CD4-positive, alpha-beta memory T cell (primary cell): Measurements from ENCODE around the gene UTS2R. TPM values are rescaled to one million over a fixed set of nuclear protein-coding genes. Genes with fewer than 3 reads are reported as not detected.

ENCODE experiments used
- CTCF ChIA-PET: fragments of 350-600 bp; sonication (Branson Sonifier 250); formaldehyde crosslinking; loops from one replicate; lab custom pipeline; 2021; ENCODE audit warnings: inconsistent platforms; ENCODE audit not compliant: partially characterized antibody; lab: Charles Lee
- POLR2A ChIA-PET: fragments of 350-600 bp; sonication (Branson Sonifier 250); formaldehyde crosslinking; loops from one replicate; lab custom pipeline; 2021; ENCODE audit not compliant: partially characterized antibody; lab: Charles Lee
- DNase-seq, 5 donors: peaks; one replicate each; pipeline versions ENCODE4 v3.0.0 to v3.0.0-alpha.2; 2020 to 2022; ENCODE audit warnings: mixed read lengths in 1 of 5
- H3K27ac ChIP-seq: one replicate; pipeline ENCODE4 v1.7.0; 2013; ENCODE audit warnings: low read depth, low read length
- H3K27me3 ChIP-seq: 2 replicates; pipeline ENCODE4 v1.7.0; 2013; ENCODE audit warnings: mild to moderate bottlenecking, low read length, moderate library complexity; ENCODE audit not compliant: insufficient read depth
- H3K36me3 ChIP-seq: 2 replicates; pipeline ENCODE4 v1.7.0; 2013; ENCODE audit warnings: mild to moderate bottlenecking, low read length, moderate library complexity; ENCODE audit not compliant: insufficient read depth
- H3K4me1 ChIP-seq: 2 replicates; pipeline ENCODE4 v1.7.0; 2013; ENCODE audit warnings: mild to moderate bottlenecking, low read length, moderate library complexity; ENCODE audit not compliant: insufficient read depth
- H3K4me3 ChIP-seq, 2 donors: one replicate each; pipeline ENCODE4 v1.7.0; 2013; ENCODE audit warnings: low read length in 2 of 2, mild to moderate bottlenecking in 1 of 2
- H3K9me3 ChIP-seq, 2 donors: one replicate each; pipeline ENCODE4 v1.7.0; 2013; ENCODE audit warnings: low read length in 2 of 2, control low read depth in 1 of 2; ENCODE audit not compliant: control insufficient read depth in 1 of 2
- H3K27ac Mint-ChIP-seq, 7 donors: one replicate each; pipeline ENCODE4 v1.8.0; 2020 to 2021; ENCODE audit warnings: mixed read lengths in 7 of 7, mild to moderate bottlenecking in 6 of 7, inconsistent platforms in 3 of 7, moderate library complexity in 3 of 7
- H3K27me3 Mint-ChIP-seq, 2 donors: one replicate each; pipeline ENCODE4 v1.8.0; 2020 to 2021; ENCODE audit warnings: mixed read lengths in 2 of 2
- H3K36me3 Mint-ChIP-seq, 2 donors: one replicate each; pipeline ENCODE4 v1.8.0; 2020 to 2021; ENCODE audit warnings: mixed read lengths in 2 of 2, inconsistent platforms in 1 of 2, mild to moderate bottlenecking in 1 of 2
- H3K4me1 Mint-ChIP-seq, 4 donors: one replicate each; pipeline ENCODE4 v1.8.0; 2020 to 2021; ENCODE audit warnings: mixed read lengths in 4 of 4, mild to moderate bottlenecking in 1 of 4
- H3K4me3 Mint-ChIP-seq, 8 donors: one replicate each; pipeline ENCODE4 v1.8.0; 2020 to 2021; ENCODE audit warnings: mixed read lengths in 8 of 8, mild to moderate bottlenecking in 7 of 8, moderate library complexity in 6 of 8, inconsistent platforms in 3 of 8
- H3K9me3 Mint-ChIP-seq, 8 donors: one replicate each; pipeline ENCODE4 v1.8.0; 2020 to 2021; ENCODE audit warnings: mixed read lengths in 8 of 8, mild to moderate bottlenecking in 5 of 8, inconsistent platforms in 3 of 8, moderate library complexity in 1 of 8
- intact Hi-C: fragments of 100-400 bp; cut with micrococcal nuclease; formaldehyde crosslinking; loops from one replicate; pipeline ENCODE4 v1.15.1; 2023
- polyA plus RNA-seq, 2 donors: library from polyadenylated mRNA; unstranded; fragments of 300-500 nt; fragmentation: Illumina TruSeq; gene quantifications; one replicate each; pipeline ENCODE4 v1.2.3, GENCODE V29; 2021
- total RNA-seq, 2 experiments: library from RNA; stranded (reverse); gene quantifications; one replicate each; pipeline ENCODE4 v1.2.3, GENCODE V29; 2021

Gene UTS2R
- total and polyA plus RNA-seq, 4 experiments from 2014 or later = not detected

- intact Hi-C loops = no loop called here
- DNase-seq = no peak
- H3K4me1 ChIP-seq = peaks cover 24% of the 10 kb centered on the region
- peaks cover 0 to 2% of the 10 kb centered on the region in 2 donors for H3K27me3 Mint-ChIP-seq
- peaks cover 12 to 23% (median 17%) of the 10 kb centered on the region in 4 donors for H3K4me1 Mint-ChIP-seq
- ChIA-PET POLR2A (interaction anchor here (0.8 kb wide), 1 partner anchor 79 kb away, joined by 3 read pairs; no protein-coding TSS in a partner anchor), CTCF (no interaction called here)
- H3K27ac ChIP-seq = no peak overlapping the region
- no peaks in the 10 kb centered on the region for H3K36me3 ChIP-seq
- H3K36me3 Mint-ChIP-seq = peaks cover 0 to 4% of the 10 kb centered on the region in 2 donors
- H3K9me3 ChIP-seq = no peaks in the 10 kb centered on the region
- H3K4me3 ChIP-seq = no peak overlapping the region
- no peaks in the 10 kb centered on the region for H3K9me3 Mint-ChIP-seq
- H3K27ac Mint-ChIP-seq = no peak overlapping the region
- H3K4me3 Mint-ChIP-seq = peak overlapping the region in 1 of 8 donors; percentile 30
- no peaks in the 10 kb centered on the region for H3K27me3 ChIP-seq
Observed at GRCh38 chr17:82330322-82331239, 41.0 kb upstream of the UTS2R start.

- ChIA-PET CTCF (no interaction called here), POLR2A (interaction anchor here (0.5 to 2.7 kb wide), 2 partner anchors 24 to 29 kb away, joined by 3 to 16 read pairs; no protein-coding TSS in a partner anchor)
- H3K4me1 ChIP-seq = peaks cover 24% of the 10 kb centered on the region
- Mint-ChIP-seq H3K27ac (peak overlapping the region in 1 of 7 donors; percentile 37), H3K27me3 (peaks cover 0 to 2% of the 10 kb centered on the region in 2 donors), H3K9me3 (no peaks in the 10 kb centered on the region), H3K4me1 (peaks cover 12 to 26% (median 19%) of the 10 kb centered on the region in 4 donors), H3K4me3 (peak overlapping the region in 2 of 8 donors; percentile 34 to 49), H3K36me3 (peaks cover 0 to 4% of the 10 kb centered on the region in 2 donors)
- H3K27ac ChIP-seq = no peak overlapping the region
- DNase-seq = no peak
- intact Hi-C loops = no loop called here
- no peaks in the 10 kb centered on the region for H3K9me3 ChIP-seq
- H3K27me3 ChIP-seq = no peaks in the 10 kb centered on the region
- no peaks in the 10 kb centered on the region for H3K36me3 ChIP-seq
- no peak overlapping the region for H3K4me3 ChIP-seq
Observed at GRCh38 chr17:82331345-82331939, 40.1 kb upstream of the UTS2R start.

DNA sequence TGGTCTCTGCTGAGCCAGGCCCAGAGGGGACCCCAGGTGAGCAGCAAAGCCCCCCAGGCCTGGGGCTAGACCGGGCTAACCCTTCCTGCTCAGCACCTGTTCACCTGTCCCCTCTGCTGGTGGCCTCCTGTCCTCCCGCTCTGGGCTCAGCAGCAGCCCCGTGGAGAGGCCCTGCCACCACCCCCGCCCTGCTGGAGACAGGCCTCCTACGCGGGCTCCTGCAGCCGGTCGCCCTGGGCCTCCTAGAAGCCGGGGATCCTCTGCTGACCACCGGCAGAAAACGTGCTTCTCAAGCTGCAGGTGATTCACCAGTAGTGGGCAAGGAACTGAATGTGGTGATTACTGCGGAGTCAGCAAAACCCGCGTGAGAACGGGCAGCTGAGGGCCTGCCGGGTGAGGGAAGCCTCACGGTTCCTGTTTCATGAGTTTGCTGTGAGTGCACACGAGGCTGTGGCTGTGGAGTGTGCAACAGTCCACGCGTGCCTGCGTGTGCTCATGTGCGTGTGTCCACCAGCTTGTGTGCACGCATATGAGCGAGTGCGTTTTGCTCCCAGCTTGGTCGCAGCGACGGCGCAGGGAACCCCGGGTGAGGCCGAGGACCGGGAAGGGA, 38.8 kb upstream of the UTS2R start:
- H3K9me3 Mint-ChIP-seq = no peaks in the 10 kb centered on the region
- ChIA-PET CTCF (interaction anchor here (1.1 to 1.6 kb wide), 4 partner anchors 11 to 96 kb away, joined by 3 to 8 read pairs (median 4); no protein-coding TSS in a partner anchor), POLR2A (interaction anchor here (0.9 to 4.2 kb wide), 8 partner anchors 11 to 126 kb away, joined by 3 to 37 read pairs (median 6); partner anchors contain the start of gene CD7)
- Histone ChIP-seq H3K36me3 (no peaks in the 10 kb centered on the region), H3K27ac (no peak overlapping the region), H3K4me3 (peak overlapping the region in 1 of 2 donors; percentile 54), H3K4me1 (peaks cover 24% of the 10 kb centered on the region), H3K27me3 (no peaks in the 10 kb centered on the region), H3K9me3 (no peaks in the 10 kb centered on the region)
- H3K4me1 Mint-ChIP-seq = peaks cover 13 to 26% (median 19%) of the 10 kb centered on the region in 4 donors
- DNase-seq = peak in 3 of 5 donors; percentile 20 to 41 (median 26)
- H3K4me3 Mint-ChIP-seq = peak overlapping the region; percentile 86 to 91 (median 88)
- intact Hi-C loops = no loop called here
- peaks cover 0 to 2% of the 10 kb centered on the region in 2 donors for H3K27me3 Mint-ChIP-seq
- peaks cover 0 to 4% of the 10 kb centered on the region in 2 donors for H3K36me3 Mint-ChIP-seq
- H3K27ac Mint-ChIP-seq = peak overlapping the region in 6 of 7 donors; percentile 63 to 94 (median 74)

GRCh38 chr17:82333279-82334171, 38.0 kb upstream of the UTS2R start, which contains the start of gene SECTM1:
SECTM1 (minus strand) TSS chr17:82333766; CDS start chr17:82327240, 6,526 bp downstream.
- DNase-seq = peak in 1 of 5 donors; percentile 40
- Histone ChIP-seq H3K36me3 (no peaks in the 10 kb centered on the region), H3K4me3 (peak within 1 kb of the TSS; percentile 58 to 73), H3K9me3 (no peaks in the 10 kb centered on the region), H3K27ac (peak within 1 kb of the TSS; percentile 52), H3K27me3 (no peaks in the 10 kb centered on the region), H3K4me1 (peaks cover 24% of the 10 kb centered on the region)
- intact Hi-C loops = no loop called here
- POLR2A ChIA-PET = interaction anchor here (0.9 to 4.2 kb wide), 11 partner anchors 11 to 631 kb away, joined by 3 to 37 read pairs (median 4); partner anchors contain the start of genes CD7 and MRPL12
- Mint-ChIP-seq H3K27me3 (peaks cover 0 to 2% of the 10 kb centered on the region in 2 donors), H3K36me3 (peaks cover 0 to 4% of the 10 kb centered on the region in 2 donors), H3K4me3 (peak within 1 kb of the TSS; percentile 96 to 100 (median 99)), H3K27ac (peak within 1 kb of the TSS; percentile 35 to 99 (median 98)), H3K4me1 (peaks cover 13 to 29% (median 19%) of the 10 kb centered on the region in 4 donors), H3K9me3 (no peaks in the 10 kb centered on the region)
- CTCF ChIA-PET = interaction anchor here (1.1 to 1.6 kb wide), 4 partner anchors 12 to 97 kb away, joined by 3 to 8 read pairs (median 4); no protein-coding TSS in a partner anchor

DNA sequence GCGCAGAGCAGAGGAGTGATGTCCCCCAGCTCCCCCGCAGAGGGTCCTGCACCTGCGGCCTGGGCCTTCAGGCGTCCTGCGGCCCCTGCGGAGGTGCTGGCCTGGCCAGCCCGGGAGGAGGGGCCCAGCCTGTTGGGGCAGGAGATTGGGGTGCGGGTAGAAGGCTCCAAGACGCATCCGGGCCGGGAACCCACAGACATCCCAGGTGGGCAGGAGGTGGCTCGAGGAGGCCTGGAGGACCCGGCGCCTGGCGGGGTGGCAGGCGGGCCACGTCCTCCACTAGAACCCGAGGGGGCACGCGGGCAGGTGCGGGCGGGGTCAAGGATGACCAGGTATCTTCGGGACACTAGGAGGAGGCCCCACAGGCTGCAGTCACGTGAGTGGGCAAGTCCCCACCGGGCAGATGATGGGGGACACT, 37.4 kb upstream of the UTS2R start:
- Histone ChIP-seq H3K4me3 (peak overlapping the region; percentile 58 to 73), H3K36me3 (no peaks in the 10 kb centered on the region), H3K9me3 (no peaks in the 10 kb centered on the region), H3K27ac (peak overlapping the region; percentile 52), H3K27me3 (no peaks in the 10 kb centered on the region), H3K4me1 (peaks cover 24% of the 10 kb centered on the region)
- H3K27ac Mint-ChIP-seq = peak overlapping the region; percentile 35 to 99 (median 98)
- peak overlapping the region; percentile 96 to 100 (median 99) for H3K4me3 Mint-ChIP-seq
- peaks cover 0 to 2% of the 10 kb centered on the region in 2 donors for H3K27me3 Mint-ChIP-seq
- peaks cover 0 to 4% of the 10 kb centered on the region in 2 donors for H3K36me3 Mint-ChIP-seq
- DNase-seq = peak in 1 of 5 donors; percentile 36
- POLR2A ChIA-PET = interaction anchor here (1.0 to 4.2 kb wide), 10 partner anchors 9 to 631 kb away, joined by 3 to 37 read pairs (median 4); partner anchors contain the start of genes CD7 and MRPL12
- peaks cover 18 to 33% (median 24%) of the 10 kb centered on the region in 4 donors for H3K4me1 Mint-ChIP-seq
- no peaks in the 10 kb centered on the region for H3K9me3 Mint-ChIP-seq
- CTCF ChIA-PET = interaction anchor here (1.1 to 1.6 kb wide), 3 partner anchors 15 to 97 kb away, joined by 3 to 8 read pairs (median 4); no protein-coding TSS in a partner anchor
- intact Hi-C loops = no loop called here
